ENCODE data around the gene ADGRG3.

The ADGRG3 gene

GRCh38 chr16:57637424-57637823 is 30.7 kb upstream of the ADGRG3 start:
- no peak overlapping the region for H3K4me3 ChIP-seq (ENCODE audit: low read length)
- TF ChIP-seq ZNF274 (IDR thresholded peaks at IDR 0.05; ENCODE audit: low read depth, low read length), result no peak

DNA sequence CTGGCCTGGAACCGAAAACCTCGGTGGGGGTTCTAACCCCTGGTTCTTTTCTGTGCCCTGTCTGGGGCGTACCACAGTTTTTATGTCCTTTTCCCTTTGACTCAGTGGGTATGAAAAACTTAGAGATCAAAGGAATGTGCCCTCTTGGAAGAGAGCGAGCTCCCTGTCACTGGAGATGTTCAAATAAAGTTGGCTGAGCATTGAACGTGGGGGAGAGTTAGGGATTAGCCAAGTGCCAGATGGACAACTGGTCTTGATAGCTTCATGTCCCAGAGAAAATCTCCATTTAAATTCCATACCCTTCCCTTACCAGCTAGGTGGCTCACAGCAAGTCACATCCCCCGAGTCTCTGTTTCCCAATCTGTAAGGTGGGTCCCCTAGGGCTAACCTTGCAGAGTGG is 30.1 kb upstream of the ADGRG3 start:
- no peak overlapping the region for H3K4me3 ChIP-seq (ENCODE audit: low read length)
- no peak for TF ChIP-seq ZNF274 (IDR thresholded peaks at IDR 0.05; ENCODE audit: low read depth, low read length)

GRCh38 chr16:57638381-57638780 is 29.7 kb upstream of the ADGRG3 start:
- TF ChIP-seq ZNF274 (IDR thresholded peaks at IDR 0.05; ENCODE audit: low read depth, low read length), result no peak
- H3K4me3 ChIP-seq (ENCODE audit: low read length), result no peak overlapping the region

DNA sequence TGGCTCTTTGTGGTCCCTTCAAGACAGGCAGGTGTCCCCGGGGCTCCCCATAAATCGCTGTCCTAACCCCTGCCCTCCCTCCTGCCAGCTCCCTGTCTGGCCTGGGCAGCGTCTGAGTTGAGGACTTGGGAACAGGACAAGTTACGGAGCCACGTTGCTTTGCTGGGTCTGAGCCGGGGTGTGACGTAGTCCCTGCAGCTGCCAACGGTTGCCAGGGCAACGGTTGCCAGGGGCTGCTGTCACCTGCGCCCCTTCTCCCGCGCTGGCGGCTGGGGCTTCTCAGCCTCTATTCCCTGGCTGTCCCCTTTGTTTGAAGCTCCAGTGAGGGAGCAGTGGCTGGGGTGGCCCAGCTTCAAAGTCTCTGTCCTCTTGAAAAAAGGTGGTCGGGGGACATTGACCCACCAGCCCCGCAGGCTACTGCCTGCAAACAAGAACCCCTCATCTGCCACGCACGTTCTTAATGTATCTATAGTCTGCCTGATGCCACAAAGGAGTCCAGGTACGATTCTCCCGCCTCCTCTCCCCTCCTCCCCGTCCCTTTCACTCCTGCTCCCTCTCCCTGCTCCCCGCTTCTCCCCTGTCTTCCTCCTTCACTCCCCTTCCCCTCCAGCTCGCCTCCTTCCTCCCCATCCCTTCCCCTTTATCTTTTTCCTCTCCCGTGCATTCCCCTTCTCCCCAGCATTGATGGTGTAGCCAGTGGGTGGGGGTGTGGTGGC is 28.8 kb upstream of the ADGRG3 start:
- TF ChIP-seq ZNF274 (IDR thresholded peaks at IDR 0.05; ENCODE audit: low read depth, low read length), result no peak
- no peak overlapping the region for H3K4me3 ChIP-seq (ENCODE audit: low read length)

DNA sequence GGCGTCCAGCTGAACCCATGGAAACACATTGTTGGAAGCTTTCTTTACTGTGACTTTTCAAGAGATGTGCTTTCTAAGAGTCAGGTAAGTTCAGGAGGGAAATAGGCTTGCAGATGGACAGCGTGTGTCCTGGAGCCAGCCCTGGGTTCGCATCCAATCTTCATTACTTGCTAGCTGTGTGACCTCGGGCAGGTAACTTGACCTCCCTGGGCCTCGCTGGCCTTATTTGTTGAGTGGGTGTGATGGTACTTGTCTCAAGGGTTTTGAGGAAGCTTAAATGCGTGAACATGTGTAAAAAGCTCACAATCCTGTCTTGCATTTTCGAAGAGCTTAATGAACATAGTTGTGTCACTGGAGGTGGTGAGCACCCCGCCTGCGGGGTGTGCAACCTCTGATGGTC is 27.9 kb upstream of the ADGRG3 start:
- TF ChIP-seq ZNF274 (IDR thresholded peaks at IDR 0.05; ENCODE audit: low read depth, low read length), result no peak
- no peak overlapping the region for H3K4me3 ChIP-seq (ENCODE audit: low read length)

GRCh38 chr16:57640612-57641011 is 27.5 kb upstream of the ADGRG3 start:
- no peak for TF ChIP-seq ZNF274 (IDR thresholded peaks at IDR 0.05; ENCODE audit: low read depth, low read length)

GRCh38 chr16:57642160-57643135 is 25.7 kb upstream of the ADGRG3 start:
- no peak for TF ChIP-seq ZNF274 (IDR thresholded peaks at IDR 0.05; ENCODE audit: low read depth, low read length)
- no peak overlapping the region for H3K4me3 ChIP-seq (ENCODE audit: low read length)

More at GRCh38 chr16:57640612-57641011, 27.5 kb upstream of the ADGRG3 start:
- H3K4me3 ChIP-seq (ENCODE audit: low read length), result no peak overlapping the region

GRCh38 chr16:57643147-57643874 is 24.8 kb upstream of the ADGRG3 start:
- TF ChIP-seq ZNF274 (IDR thresholded peaks at IDR 0.05; ENCODE audit: low read depth, low read length), result no peak
- H3K4me3 ChIP-seq (ENCODE audit: low read length), result no peak overlapping the region

DNA sequence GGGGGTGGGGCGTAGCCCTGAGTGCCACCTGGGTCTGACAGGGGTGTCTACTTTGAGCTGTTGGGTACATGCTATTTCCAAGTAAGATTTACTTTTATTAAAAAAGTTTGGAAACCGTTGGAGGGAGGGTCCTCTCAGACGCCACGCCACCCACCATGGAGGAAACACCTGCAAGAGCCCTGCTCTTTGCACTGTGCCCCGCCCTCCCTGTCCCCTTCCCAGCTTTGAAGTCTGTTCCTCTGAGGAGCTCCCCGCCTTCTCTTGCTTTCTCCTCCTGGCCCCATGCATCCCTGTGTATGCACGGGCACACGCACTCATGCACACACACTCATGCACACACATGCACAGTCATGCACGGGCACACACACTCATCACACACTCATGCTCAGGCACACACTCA is 24.2 kb upstream of the ADGRG3 start:
- no peak for TF ChIP-seq ZNF274 (IDR thresholded peaks at IDR 0.05; ENCODE audit: low read depth, low read length)
- H3K4me3 ChIP-seq (ENCODE audit: low read length), result no peak overlapping the region

- no peak for TF ChIP-seq ZNF274 (IDR thresholded peaks at IDR 0.05; ENCODE audit: low read depth, low read length)
- H3K4me3 ChIP-seq (ENCODE audit: low read length), result no peak overlapping the region
These were observed 23.6 kb upstream of the ADGRG3 start for GRCh38 chr16:57644383-57645014.

DNA sequence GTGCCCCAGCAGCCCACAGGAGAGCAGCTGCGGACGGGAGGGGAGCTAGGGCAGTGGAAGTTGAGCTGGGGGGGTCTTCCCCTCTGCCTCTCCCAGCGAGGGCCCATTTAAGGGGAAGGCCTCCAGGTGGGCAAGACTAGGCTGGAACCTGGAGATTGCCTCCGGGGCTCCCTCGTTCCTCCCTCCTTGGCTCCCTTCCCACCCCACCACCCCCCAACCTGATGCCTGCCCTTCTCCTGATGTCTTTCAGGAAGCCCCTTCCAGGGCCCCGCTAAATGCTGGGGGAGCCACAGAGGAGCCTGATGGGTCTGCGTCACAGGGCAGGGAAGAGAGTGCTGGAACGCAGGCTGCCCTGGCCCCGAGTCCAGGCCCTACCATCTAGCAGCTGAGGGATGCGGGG is 22.9 kb upstream of the ADGRG3 start:
- no peak for TF ChIP-seq ZNF274 (IDR thresholded peaks at IDR 0.05; ENCODE audit: low read depth, low read length)
- H3K4me3 ChIP-seq (ENCODE audit: low read length), result no peak overlapping the region

DNA sequence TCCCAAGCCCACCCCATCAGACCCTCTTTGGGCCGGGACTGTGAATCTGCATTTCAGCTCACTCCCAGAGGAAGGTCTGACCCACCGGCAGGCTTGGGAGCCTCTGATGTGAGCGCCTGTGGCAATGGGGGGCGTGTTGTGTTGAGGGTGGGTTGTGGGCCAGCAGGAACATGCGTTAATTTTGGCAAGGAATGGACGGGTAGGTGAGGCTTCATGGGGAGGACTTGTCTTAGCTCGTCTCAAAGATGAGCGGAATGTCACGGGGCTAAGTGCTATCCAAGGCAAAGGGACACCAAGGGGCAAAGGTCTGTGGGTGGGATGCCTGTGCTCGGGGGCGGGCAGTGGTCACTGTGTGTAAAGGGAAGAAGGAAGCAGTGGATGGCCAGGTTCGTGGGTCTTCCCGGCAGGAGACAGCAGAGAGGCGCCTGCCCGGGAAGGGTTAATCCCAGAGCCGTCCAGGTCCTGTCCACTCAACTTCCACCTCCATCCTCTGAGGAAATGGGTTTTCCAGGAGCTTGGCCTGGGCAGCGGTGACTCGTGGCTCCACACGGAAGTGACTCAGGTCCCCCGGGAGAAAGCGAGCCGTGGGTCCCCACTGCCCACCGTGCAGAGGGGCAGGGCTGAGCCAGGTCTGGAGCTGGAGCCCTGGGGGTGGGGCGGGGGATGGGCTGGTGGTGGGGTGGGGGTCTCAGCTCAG is 22.3 kb upstream of the ADGRG3 start:
- no peak for TF ChIP-seq ZNF274 (IDR thresholded peaks at IDR 0.05; ENCODE audit: low read depth, low read length)
- no peak overlapping the region for H3K4me3 ChIP-seq (ENCODE audit: low read length)

DNA sequence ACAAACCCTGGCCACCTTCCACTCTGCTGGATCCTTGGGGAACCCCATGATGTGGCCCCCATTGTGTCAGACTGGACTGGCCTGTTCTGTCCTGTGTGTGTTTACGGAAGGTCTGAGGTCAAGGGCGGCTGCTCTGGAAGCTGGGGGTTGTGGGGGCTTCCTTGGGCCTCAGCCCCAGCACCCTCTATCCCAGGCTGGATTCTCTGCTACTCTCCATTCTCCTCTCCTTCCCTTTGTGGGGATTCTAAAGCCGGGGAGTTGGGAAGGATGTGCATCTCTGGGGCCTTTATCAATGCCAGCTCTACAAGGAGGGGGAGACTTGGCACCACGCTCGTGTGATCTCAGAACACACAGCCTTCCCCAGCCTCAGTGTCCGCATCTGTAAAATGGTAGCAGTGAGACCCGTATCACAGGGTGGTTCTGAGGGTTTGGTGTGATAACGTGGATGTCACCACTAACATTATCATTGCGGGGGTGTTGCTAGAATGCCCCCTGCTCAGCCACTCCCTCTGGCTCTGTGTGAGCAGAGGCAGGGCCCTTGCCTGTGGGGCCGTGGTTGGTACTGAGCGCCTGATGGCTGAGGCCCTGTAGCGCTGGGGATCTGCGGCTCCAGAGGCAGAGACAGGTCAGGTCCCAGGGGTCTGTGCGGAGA is 21.6 kb upstream of the ADGRG3 start:
- TF ChIP-seq ZNF274 (IDR thresholded peaks at IDR 0.05; ENCODE audit: low read depth, low read length), result no peak
- no peak overlapping the region for H3K4me3 ChIP-seq (ENCODE audit: low read length)
